Jurkat, Clone E6-1 (cell line): ENCODE results near the gene CBX8.

Source experiments
- DNase-seq: peaks from one replicate; pipeline ENCODE4 v3.0.0-alpha.2; 2011; ENCODE audit warnings: low read depth, low spot score
- H3K4me3 ChIP-seq: 2 replicates; pipeline ENCODE4 v1.5.1; 2011; ENCODE audit warnings: mild to moderate bottlenecking, low read length, control low read depth, moderate library complexity

The CBX8 gene

DNA sequence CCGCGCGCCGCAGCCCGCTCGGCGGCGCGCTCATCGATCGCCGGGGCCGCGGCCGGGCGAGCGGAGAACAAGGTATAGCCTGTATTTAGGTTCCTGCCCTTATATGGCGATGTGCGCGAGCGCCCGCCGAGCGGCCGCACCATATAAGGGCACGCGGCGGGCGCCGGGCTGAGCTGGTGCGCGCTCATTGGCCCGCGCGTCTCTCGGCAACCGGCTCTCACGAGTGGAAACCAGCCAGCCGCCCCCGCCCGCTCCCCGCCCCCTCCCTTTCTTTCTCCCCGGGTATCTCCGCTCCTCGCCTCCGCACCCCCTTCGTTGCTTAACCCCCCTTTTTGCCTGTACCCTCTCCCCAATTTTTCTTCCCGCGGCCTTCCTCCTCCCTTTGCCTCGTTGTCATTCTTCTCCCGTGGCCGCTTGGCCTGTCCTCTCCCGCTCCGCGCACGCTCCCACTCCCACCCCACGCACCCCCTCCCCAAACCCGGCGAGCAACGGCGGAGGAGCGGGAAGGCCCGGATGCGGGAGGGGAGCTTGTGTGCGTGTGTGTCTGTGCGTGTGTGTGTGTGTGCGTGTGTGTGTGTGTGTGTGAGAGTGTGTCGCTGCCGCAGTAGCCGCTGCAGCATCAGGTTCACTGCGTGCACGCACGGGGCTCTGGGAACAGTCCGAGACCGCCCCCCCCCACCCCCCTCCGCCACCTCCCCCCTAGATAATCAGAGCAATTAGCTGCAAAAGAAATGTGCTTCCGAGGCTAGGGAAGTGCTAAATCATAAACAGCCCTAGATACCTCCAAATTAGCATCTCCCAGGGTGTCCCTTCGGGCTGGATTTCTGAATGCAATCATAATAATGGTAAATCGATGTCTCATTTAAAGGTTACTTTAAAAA, 13.5 kb upstream of the CBX8 start:
- peak overlapping the region; percentile 60 for H3K4me3 ChIP-seq
- DNase-seq: peak; percentile 90

DNA sequence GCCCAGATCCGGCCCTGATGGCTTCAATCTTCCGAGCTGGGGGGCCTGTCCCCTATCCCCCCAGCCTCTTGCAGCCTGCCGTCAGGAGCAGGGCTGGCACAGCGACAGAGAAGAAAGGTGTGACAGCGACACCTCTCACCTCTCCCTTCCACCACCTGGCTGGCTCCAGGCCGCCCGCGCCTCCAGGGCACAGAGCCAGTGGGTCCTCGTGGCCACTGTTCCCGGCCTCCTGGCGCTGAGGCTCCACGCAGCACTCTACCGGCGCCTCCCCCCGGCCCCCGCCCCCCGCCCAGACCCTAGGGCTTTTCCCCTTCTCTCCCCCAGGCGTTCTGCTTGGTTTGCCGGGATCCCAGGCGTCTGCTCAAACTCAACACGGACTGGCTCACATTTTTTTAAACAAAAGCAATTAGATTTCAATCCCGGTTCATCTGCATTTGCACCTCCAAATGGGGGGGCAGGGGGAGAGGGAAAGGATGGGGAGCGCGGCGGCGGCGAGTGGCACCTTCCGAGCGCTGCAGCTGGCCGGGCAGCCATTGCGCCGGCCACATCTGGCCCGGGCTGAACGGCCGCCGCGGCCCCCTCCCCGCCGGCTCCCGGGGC, 12.8 kb upstream of the CBX8 start:
- peak overlapping the region; percentile 34 for H3K4me3 ChIP-seq
- no peak for DNase-seq

DNA sequence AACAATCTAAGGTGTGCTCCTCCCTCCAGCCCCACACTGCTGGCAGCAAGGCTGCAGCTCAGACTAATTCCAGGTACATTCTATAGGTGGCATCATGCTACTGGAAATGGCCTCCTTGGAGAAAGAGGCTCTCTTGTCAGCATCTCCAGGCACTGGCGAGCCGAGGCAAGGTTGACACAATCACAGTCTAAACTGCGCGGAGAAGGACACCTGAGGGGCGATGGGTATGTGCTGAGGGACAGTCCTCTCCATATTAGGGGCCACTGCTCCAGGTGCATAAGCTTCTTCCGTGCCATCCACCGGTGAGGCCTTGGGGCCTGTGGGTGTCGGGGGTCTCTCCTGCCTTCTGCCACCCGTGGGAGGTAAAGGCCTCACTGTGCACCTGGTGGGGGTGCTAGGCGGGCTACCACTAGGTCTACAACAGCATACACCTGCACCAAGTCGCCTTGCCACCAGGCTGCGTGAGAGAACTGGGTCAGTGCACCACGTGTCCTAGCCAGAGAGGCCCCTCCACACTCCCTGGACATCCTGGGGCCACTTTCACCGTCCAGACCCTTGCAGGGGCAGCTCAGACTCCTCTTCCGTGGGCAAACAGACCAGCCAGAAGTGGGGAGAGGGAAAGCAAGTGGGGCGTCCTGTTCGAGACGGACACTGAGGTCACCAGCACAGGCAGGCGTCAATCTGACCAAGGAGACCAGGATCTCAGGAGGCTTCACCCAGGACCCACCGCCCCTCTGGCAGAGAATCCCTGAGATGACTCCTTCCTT, 12.1 kb upstream of the CBX8 start:
- H3K4me3 ChIP-seq: no peak overlapping the region
- DNase-seq: peak; percentile 62

DNA sequence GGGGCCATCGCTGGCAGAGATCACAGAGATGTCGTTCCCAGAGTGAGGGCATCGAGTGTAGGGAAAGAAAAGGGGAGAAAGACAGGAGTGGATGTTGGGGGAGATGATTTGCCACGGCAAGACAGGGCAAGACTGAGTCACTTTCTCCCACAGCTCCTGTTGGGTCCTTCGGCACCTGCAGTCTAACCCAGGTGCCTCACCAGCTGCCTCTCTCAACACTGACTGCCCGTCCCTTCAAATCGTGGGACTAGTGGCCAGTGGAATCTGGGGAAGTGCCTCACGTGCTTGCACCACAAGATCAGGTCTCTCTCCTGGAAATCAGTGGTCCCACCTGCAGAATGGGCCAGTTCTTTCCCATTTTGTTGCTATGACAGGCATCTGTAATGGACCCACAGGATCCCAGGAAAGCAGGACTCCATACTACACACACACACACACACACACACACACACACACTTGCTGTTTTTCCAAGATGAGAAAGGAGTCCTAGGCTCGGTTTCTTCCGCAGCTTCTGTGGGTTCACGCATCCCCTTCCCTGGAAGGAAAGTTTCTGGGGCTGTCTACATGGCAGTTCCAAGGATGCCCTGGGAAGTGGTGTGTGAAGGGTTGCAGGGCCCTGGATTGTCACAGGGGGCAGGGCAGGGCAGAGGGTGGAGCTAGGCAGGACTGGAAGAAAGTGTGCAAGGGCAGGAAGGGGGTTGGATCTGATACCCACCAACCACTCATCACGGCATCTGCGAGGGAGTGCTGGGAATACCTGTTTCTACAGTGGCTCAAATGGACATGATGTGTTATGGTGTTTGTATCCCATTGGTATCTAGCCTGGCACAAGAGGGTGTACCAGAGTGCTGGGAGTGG, 10.2 kb upstream of the CBX8 start:
- no peak overlapping the region for H3K4me3 ChIP-seq
- DNase-seq: no peak

DNA sequence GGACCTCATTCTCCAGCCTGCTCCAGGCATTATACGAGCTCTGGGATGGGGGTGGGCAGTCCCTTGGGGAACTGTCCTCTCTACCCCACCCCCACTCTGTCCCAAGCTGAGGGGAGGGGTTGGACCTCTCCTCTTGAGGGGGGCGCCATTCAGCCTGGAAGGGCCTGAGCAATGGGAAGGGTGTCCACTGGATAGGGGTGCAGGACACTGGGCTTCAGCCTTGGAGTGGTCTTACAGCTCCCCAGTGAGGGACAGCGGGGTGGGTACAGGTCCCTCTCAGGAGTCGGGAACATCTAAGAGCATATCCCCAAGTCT, 9.5 kb upstream of the CBX8 start:
- H3K4me3 ChIP-seq: no peak overlapping the region
- no peak for DNase-seq

DNA sequence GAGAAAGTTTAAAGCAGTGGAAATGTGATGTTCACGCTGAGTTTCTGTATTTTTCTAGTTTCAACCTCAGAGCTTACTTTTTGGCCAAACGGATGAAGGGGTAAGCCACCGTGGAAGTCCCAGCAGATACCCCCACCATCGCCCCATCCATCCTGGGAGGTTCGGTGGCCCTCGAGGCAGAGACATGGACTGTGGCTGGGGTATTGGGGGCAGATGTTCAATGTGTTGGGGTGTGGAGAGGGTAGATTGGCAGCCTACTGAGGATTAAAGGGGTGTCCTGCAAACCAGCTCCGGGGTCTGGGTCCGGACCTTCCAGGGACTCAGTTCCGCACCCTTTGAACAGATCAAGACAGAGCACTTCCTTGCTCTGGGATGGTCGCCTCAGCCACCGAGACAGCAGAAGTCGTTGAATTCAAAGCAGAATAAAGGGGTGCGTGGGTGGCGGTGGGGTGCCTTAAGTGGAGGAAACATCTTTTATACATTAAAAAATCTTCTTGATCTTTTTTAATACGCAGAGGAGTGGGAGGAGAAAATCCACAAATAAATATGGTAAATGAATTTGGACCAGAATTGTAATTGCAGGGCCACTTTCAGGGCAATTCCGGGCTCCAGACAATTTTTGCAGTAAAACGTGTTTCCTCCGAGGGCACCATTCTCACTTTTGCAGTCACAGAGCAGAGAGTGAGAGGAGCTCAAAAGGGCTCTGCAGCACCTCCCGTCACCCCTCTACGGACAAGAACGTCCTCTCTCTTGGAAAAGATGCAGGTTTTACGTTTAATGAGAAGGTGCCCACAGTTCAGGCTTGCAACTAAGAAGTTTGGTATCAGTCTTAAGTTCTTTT, 8.2 kb upstream of the CBX8 start:
- DNase-seq: no peak
- peak overlapping the region; percentile 55 for H3K4me3 ChIP-seq

DNA sequence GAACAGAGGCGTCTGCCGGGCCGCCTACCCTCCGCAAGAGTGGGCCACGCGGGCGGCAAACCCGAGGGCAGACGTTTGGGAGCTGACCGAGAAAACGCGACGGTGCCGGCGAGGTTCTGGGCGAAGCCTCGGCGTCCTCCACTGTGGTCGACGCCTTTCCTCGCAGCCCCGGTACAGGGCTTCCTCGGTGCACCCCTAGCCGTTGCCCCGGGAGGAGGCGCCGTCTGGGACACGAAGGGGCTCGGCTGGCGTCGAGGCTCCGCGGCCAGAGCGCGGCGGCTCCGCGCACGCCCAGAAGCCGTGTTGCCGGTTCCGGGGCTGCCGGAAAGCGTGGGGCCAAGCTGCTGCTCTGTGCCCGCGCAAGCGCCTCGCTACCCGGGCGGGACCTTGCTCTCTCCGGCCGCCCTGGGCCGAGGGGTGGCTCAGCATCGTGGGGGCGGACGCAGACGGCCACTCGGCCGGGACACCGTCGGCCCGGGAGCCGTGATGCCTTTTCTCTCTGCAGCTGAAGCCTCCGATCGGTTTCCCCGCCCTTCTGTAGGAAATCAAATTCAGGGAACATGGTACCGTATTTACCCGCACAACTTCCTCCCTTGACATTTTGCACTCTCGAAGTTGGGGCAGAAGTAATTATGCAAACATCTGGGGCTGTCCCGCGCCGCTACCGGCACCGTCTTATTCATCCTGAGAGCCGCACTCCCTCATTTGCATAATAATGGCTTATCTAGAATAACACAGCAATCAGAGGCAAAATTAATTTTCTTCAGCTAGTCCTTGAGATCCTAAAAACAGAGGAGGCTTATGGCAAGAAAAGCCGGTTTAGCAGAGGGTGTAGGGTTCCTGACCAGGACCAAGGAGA, 7.3 kb upstream of the CBX8 start:
- H3K4me3 ChIP-seq: peak overlapping the region; percentile 55
- peak; percentile 67 for DNase-seq

DNA sequence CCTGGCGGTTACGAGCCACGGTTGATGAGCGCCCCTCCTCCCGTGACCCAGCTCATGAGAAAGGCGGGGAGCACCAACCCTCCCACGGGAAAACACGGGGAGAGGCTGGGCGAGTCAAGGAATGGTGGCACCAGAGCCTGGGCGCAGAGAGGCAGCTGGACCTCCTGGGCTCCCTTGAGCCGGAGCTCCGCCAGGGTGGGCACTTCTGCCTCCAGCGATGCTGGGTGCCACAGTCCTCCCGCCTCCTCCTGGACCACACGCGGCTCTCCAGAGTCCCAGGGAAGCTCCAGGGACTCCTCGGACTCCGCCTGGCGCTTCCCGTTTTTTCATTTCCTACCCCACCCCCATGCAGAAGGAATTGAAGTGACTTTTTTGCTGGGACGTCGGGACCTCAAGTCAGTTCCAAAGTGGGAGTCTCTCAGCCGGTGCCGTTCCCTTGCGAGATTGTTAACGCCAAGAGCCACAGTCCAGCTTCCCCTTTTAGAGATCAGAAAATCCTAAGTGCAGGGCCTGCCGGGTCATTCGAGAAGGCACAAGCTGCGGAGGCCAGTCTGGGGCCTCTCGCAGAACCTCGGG, 6.6 kb upstream of the CBX8 start:
- peak overlapping the region; percentile 55; the same call in 1 of the 2 replicates for H3K4me3 ChIP-seq
- no peak for DNase-seq

DNA sequence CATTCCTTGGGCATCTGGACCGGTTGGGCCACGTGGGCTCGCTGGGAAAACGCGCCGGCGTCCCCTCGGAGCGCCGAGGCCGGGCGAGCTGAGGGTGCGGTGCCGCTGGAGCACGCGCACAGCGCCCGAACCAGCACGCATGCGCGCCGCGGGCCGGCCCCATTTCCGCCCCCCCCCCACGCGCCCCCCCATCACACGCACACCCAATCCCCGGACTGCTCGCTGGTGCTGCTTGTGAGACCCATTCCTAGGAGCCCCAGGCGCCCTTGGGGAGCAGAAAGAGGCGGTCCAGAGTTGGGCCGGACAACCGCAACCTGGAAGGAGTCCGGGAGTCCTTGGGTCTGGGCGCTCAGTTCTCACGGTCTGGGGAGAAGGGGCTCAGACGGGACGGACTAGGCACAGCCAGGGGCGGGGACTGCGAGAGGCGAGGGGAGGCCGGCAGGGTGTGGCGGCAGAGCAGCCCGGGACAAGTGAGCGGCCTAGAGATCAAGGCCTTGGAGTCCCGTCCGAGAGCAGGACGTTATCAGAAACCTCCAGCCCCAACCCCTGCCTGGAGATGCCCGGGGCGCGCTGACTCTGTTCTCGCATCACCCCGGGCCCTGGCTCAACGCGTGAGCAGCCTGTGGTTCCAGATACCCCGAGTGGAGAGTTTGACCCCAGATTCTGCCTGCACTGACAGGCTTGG, 6.0 kb upstream of the CBX8 start:
- no peak for DNase-seq
- H3K4me3 ChIP-seq: no peak overlapping the region

DNA sequence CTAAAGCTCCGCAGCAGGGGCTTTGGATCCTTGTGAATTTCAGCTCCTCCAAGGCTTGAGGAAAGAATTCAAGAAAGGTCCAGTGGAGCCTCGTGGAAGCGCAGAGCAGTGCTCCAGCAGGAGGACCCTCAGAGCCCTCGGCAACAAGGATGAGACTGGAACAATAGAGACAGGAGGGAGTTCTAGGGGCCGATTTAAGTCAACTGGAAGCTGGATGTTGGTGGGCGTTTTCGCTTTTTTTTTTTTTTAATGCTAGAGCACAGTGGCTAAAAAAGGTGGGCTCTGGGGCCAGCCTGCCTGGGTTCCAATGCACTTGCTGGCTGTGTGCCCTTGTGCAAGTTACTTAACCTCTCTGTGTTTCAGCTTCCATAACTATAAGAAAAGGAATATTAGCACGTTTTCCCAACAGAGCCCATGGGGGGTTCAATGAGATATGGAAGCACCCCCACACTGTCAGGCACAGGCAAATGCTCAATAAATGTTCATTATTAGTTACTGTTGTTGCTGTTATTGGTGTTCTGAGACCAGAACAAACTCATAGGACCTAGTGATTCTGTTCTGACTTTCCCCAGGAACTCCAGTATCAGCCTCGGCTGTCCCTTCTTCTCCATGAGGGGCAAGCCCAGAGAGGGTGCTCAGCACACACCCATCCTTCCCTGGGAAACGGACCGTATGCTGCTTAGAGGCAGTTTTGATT, 5.3 kb upstream of the CBX8 start:
- H3K4me3 ChIP-seq: no peak overlapping the region
- no peak for DNase-seq

DNA sequence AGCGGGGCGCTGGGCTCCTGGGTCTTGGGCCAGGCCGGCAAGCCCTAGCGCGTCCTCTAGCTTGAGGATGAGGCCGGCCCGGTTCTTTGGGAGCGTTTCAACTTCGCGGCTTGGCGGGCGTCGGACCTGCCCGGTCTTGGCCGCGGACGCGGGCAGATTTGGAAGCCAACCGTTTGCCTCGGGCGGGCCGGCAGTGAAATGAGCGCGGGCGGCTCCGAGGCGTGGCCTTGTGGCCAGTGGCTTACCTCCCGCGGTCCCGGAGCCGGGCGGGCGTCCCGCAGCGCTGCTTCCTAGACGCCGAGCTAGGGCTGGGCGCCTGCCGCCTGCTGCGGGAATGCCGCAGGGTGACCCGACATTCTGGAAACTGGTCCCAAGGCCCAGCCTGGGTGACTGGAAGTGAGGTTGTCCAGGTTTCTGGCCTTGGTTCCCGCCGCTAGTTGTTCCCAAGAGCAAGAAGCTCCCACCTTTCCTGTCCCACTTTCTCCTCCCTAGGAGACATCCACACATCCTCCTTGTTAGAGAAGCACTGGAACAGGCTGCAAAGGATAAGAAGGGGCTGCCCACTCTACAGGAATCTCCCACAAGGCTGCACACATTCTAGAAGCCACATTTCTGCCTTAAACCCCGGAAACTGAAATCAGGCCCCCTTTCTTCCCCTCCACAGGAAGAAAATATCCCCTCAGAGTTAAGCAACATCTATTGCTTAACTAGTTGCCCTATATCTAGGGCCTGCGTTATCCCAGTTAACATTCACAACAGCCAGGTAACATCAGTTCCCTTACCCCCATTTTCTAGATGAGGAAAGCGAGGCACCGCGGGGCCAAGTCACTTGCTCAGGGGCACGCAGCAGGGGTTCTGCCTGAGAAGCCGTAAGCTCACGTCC, 4.5 kb upstream of the CBX8 start:
- DNase-seq: no peak
- H3K4me3 ChIP-seq: no peak overlapping the region

DNA sequence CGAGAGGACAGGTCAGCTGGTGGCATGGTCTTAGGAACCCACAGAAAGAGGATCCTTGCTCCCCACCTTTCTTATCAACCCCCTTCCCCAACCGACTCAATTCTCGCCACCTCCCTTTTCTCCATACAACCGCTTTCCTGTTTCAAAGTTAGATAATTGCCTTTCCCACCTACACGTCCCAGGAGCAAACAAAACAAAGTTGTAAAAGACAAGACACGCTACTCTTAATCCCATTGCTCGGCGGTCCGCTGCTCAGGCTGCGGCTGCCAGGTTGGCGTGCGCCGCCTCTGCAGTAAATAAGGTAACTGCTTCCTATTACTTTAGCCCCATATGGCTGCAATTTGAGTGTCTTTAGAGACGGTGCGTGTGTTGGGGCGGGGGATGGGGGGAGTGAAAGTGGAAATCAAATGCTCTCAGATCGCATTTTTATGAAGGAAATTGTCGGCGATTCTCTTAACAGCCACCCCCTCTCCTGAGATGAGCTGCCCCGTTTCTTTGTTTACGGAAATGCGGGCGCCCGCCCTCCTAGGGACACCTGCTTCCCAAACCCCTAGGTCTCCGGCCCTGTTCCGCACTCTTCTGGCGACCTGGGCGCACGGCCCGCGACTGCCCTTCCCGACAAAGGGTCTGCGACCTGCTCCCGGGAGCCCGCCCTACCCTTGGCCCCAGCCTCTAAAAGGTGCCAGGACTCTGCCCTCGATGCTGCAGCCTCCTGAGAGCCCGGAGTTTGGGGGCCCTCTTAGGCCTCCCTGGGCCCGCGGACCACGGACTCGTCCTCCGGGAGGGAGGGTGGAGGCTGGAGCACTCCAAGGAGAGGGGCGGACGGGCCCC, 3.7 kb upstream of the CBX8 start:
- peak overlapping the region; percentile 65 for H3K4me3 ChIP-seq
- DNase-seq: peak; percentile 62

DNA sequence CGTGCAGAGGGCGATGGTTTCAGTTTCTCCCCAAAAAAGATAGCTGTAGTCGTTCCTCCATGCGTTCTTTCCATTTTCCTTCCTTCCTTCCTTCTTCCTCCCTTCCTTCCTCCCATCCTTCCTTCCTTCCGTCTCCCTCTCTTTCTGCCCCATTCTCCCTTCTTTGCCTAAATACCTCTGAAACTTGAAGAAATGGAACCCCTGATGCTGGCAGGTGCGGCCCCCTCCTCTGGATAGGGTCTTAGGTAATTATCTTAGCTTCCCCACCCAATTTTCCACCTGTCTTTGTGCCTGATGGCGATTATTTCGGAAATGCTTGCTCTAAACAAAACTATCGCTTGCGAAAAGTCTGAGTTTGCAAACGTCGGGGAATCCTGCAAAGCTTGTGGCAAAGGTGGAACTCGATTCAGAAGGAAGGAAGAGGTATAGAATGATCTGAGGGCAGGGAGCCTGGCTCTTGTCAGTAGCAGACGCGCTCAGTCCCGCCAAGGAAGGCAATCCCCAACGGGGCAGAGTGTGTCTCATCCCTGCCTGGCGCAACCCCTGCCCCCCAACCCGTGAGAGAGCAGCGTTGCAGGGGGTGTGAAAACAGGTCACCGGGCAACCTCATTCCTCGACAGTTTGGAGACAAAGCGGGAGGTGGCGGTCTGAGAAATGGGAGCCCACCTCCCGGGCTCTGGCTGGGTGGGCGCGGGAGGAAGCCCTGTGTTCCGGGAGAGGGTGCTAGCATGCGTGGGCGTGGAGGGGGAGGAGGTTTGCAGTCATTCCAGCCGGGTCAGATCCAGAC, 2.9 kb upstream of the CBX8 start:
- peak; percentile 31 for DNase-seq
- H3K4me3 ChIP-seq: peak overlapping the region; percentile 65

DNA sequence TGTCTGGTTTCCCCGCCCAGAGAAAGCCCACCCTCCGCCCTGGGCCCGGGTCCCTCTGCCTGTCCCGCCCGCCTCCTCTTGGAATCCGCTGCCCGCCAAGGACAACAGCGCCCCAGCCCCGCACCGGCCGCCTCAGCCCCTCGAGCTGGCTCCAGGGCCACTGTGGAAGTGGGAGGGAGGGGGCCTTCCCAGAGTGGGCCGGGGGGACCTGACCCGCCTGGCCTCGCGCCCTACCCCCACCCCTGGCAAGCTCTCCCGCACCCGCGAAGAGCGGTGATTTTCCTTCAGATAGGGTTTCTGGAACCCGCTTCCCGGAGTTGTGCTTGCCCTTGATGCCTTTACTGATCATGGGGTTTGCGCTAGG, 2.3 kb upstream of the CBX8 start:
- DNase-seq: no peak
- peak overlapping the region; percentile 65 for H3K4me3 ChIP-seq
